Right lobe of liver (tissue), 4 donors: Measurements from ENCODE around the gene BAX.

Source experiments
- CTCF ChIP-seq, 4 donors: fragments of 200-600 bp in 3 of 4; fragments of 450-650 bp in 1 of 4; IDR thresholded peaks; one replicate each; pipeline versions ENCODE4 v1.5.1 to v1.8.0; 2016 to 2022; ENCODE audit warnings: antibody characterized with exemption in 4 of 4, mild to moderate bottlenecking in 2 of 4
- POLR2A ChIP-seq: fragments of 450-650 bp; IDR thresholded peaks from one replicate; pipeline ENCODE4 v1.6.1; 2017; ENCODE audit warnings: antibody characterized with exemption, mild to moderate bottlenecking
- donor health status: DM: no; HTN: no; CAD: no.
- donor health status: DM: no; HTN: no; CAD: no.
- donor health status: DM: no; HTN: yes; CAD: no.

GRCh38 chr19:48965040-48965805, 10.5 kb downstream of the BAX start, which contains the start of gene FTL:
- TF ChIP-seq CTCF (IDR thresholded peaks at IDR 0.05) (no peak), POLR2A (peak; percentile 100)
